Osteoblast (primary cell): ENCODE data around the gene PPBP. TPM values are rescaled to one million over a fixed set of nuclear protein-coding genes. Genes with fewer than 3 reads are reported as not detected.

Source experiments
- DNase-seq: peaks from one replicate; pipeline ENCODE4 v3.0.0; 2011; ENCODE audit warnings: low spot score, mixed read lengths; ENCODE audit not compliant: insufficient read length; ENCODE audit errors: missing footprints
- H2AFZ ChIP-seq: 2 replicates; pipeline ENCODE4 v1.6.0; 2011; ENCODE audit warnings: mild to moderate bottlenecking, low read length
- H3K27ac ChIP-seq: 2 replicates; pipeline ENCODE4 v1.5.1; 2011; ENCODE audit warnings: mild to moderate bottlenecking, low read depth, low read length, moderate library complexity
- H3K27me3 ChIP-seq: 2 replicates; pipeline ENCODE4 v1.6.0; 2012; ENCODE audit warnings: mild to moderate bottlenecking, control low read depth, inconsistent platforms, low read length, moderate library complexity; ENCODE audit not compliant: insufficient read depth
- H3K36me3 ChIP-seq: 2 replicates; pipeline ENCODE4 v1.5.1; 2011; ENCODE audit warnings: mild to moderate bottlenecking, low read length, control low read depth, moderate library complexity; ENCODE audit not compliant: insufficient read depth
- H3K4me1 ChIP-seq: 2 replicates; pipeline ENCODE4 v1.5.1; 2011; ENCODE audit warnings: mild to moderate bottlenecking, low read length, control low read depth, moderate library complexity; ENCODE audit not compliant: insufficient read depth
- H3K4me2 ChIP-seq: 2 replicates; pipeline ENCODE4 v1.6.0; 2011; ENCODE audit warnings: mild to moderate bottlenecking, low read length; ENCODE audit not compliant: insufficient read depth
- H3K4me3 ChIP-seq: fragments of 200-600 bp; sonication (generic); 3 replicates; pipeline ENCODE4 v1.5.1; 2012; ENCODE audit warnings: mild to moderate bottlenecking, low read length, inconsistent platforms; ENCODE audit not compliant: insufficient read depth
- H3K79me2 ChIP-seq: 2 replicates; pipeline ENCODE4 v1.6.0; 2012; ENCODE audit warnings: mild to moderate bottlenecking, low read length, control low read depth, inconsistent platforms; ENCODE audit not compliant: insufficient read depth
- H3K9me3 ChIP-seq: 2 replicates; pipeline ENCODE4 v1.5.1; 2011; ENCODE audit warnings: low read depth, low read length, control low read depth
- H4K20me1 ChIP-seq: 2 replicates; pipeline ENCODE4 v1.6.0; 2012; ENCODE audit warnings: mild to moderate bottlenecking, low read length, control low read depth; ENCODE audit not compliant: insufficient read depth
- total RNA-seq: library from RNA; depleted of rRNA; stranded (reverse); fragments of >200 nt; gene quantifications from 2 replicates; pipeline ENCODE4 v1.2.3, GENCODE V29; 2012
- TF ChIP-seq, protein P1 (sequence below): IDR thresholded peaks from 2 replicates; pipeline ENCODE4 v1.5.1; 2011; ENCODE audit warnings: mild to moderate bottlenecking, low read depth, low read length, moderate library complexity; ENCODE audit errors: extremely low read depth

PPBP gene
- total RNA-seq, 1 donor, result 0.36 TPM

DNA sequence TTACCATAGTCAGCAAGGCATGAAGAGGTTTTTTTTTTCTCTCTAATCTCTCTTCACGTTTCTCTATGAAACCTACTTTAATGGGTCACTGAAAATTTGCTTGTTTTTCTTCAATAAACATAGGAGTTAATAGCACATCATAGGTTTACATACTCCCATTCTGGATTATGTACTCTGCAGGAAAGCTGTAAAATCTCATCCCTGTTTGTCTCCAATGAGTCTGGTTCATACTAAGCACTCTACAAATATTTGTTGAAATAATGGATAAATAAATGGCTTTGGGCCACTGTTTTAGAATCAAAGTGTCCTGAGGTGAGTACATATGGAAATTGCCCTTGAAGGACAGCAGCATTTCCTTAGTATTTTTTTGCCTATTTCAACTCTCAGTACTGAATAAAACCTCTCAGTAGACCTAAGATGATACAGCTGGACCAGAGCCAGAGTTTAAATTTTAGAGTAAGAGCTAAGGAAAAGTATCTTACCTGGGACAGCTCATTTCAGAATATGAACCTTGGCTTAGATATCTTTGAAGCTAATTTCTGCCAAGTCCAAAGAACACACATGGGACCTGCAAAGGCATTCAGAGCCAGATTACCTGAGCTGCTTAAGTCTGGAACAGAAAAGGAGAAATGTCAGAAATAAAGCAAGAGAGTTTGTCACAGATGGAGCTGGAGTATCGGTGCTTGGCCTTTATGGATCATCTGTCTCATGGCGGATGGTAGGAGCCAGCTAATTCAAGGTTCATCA lies 40.6 kb downstream of the PPBP start:
- DNase-seq, result no peak
- Histone ChIP-seq H3K36me3 (no peaks in the 10 kb centered on the region), H3K27me3 (peaks cover 21% of the 10 kb centered on the region), H3K9me3 (no peaks in the 10 kb centered on the region), H3K79me2 (no peaks in the 10 kb centered on the region), H3K27ac (no peak overlapping the region), H2AFZ (no peak overlapping the region), H3K4me1 (peaks cover 2% of the 10 kb centered on the region), H3K4me3 (no peak overlapping the region), H3K4me2 (no peak overlapping the region), H4K20me1 (no peaks in the 10 kb centered on the region)
- TF ChIP-seq, protein P1, sequence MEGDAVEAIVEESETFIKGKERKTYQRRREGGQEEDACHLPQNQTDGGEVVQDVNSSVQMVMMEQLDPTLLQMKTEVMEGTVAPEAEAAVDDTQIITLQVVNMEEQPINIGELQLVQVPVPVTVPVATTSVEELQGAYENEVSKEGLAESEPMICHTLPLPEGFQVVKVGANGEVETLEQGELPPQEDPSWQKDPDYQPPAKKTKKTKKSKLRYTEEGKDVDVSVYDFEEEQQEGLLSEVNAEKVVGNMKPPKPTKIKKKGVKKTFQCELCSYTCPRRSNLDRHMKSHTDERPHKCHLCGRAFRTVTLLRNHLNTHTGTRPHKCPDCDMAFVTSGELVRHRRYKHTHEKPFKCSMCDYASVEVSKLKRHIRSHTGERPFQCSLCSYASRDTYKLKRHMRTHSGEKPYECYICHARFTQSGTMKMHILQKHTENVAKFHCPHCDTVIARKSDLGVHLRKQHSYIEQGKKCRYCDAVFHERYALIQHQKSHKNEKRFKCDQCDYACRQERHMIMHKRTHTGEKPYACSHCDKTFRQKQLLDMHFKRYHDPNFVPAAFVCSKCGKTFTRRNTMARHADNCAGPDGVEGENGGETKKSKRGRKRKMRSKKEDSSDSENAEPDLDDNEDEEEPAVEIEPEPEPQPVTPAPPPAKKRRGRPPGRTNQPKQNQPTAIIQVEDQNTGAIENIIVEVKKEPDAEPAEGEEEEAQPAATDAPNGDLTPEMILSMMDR, result no peak

GRCh38 chr4:73945674-73946449 lies 42.1 kb downstream of the PPBP start:
- peak; percentile 21 for DNase-seq
- Histone ChIP-seq H4K20me1 (no peaks in the 10 kb centered on the region), H3K4me2 (no peak overlapping the region), H3K27me3 (peaks cover 25% of the 10 kb centered on the region), H2AFZ (no peak overlapping the region), H3K4me1 (peaks cover 2% of the 10 kb centered on the region), H3K27ac (no peak overlapping the region), H3K79me2 (no peaks in the 10 kb centered on the region), H3K4me3 (no peak overlapping the region), H3K9me3 (no peaks in the 10 kb centered on the region), H3K36me3 (no peaks in the 10 kb centered on the region)
- TF ChIP-seq, protein P1, result no peak

- Histone ChIP-seq H3K4me1 (peaks cover 2% of the 10 kb centered on the region), H3K9me3 (no peaks in the 10 kb centered on the region), H4K20me1 (no peaks in the 10 kb centered on the region), H3K27ac (no peak overlapping the region), H3K4me2 (peak overlapping the region; percentile 81), H2AFZ (no peak overlapping the region), H3K4me3 (no peak overlapping the region), H3K79me2 (no peaks in the 10 kb centered on the region), H3K36me3 (no peaks in the 10 kb centered on the region), H3K27me3 (peaks cover 25% of the 10 kb centered on the region)
- TF ChIP-seq, protein P1, result no peak
- DNase-seq, result no peak
Observed at GRCh38 chr4:73945140-73945539, 42.9 kb downstream of the PPBP start.
